CD4-positive, alpha-beta T cell treated with Interleukin-17A for 4 hours (primary cell): Measurements from ENCODE around the gene CDA.
"Not testable (repeated sequence)": the region's sequence is repeated elsewhere in the genome, so short reads cannot be mapped to it uniquely, and the experiment has no call there.

Experiments
- DNase-seq: peaks from one replicate; pipeline ENCODE4 v3.0.0-alpha.2; 2020; ENCODE audit warnings: mixed read lengths

The CDA gene

DNA sequence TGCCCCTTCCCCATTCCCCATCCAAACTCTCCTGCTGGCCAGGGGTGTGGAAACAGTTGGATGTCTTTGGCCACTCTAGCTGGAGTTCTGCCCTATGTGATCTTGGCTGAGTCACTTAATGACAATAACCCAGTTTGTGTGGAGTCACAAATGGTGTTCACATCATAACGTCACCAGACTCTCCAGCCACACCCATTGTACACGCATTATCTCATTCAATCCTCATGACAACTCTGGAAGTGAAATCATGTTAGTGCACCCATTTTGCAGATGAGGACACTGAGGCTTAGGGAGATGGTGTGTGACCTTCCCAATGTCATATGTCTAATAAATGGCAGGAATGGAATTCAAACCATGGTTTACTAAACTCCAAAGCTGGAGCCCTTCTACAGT lies 1.2 kb upstream of the CDA start:
- DNase-seq: no peak

DNA sequence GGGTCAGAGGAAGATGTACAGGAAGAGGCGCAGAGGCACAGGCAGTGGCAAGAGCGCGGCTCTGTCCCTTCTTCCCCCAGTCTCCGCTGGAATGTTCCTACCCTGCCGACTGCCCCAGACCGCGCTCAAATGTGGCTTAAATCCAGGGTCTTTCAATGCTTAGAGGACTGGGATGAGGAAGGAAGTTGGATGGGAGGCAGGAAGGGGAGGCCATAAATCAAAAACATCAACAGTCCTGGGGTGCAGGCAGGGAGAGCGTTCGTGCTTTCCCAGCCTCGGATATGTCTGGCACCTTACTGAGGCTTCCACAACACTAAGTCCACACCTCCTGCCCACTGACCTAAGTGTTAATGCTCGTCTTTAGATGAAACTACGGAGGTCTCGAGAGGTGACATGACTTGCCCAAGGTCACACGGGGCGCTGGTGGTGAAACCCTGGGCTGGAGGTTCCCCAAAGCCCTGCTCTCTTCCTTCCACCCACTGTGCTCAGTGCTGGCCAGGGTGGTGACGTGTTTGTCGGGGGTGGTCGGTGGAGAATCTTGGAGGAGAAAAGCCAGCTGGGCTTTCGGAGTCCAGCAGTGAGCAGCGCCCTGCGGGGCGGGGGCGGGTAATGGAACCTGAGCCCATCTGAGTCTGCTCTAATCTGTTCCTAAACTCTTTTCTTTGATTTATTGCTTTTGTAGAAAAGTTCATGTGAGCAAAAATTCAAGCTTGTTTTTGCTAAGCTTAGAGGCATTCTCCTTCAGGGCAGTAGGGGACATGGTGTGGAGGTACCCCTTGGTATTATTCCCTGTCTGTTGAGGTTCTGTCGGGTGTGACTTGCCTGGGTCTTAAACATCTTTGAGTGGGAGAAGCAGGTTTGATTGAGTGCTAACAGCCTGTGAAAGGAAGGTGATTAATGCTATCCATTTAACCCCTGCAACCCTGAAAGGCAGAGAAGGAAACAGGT lies 708 bp downstream of the CDA start:
- no peak for DNase-seq

DNA sequence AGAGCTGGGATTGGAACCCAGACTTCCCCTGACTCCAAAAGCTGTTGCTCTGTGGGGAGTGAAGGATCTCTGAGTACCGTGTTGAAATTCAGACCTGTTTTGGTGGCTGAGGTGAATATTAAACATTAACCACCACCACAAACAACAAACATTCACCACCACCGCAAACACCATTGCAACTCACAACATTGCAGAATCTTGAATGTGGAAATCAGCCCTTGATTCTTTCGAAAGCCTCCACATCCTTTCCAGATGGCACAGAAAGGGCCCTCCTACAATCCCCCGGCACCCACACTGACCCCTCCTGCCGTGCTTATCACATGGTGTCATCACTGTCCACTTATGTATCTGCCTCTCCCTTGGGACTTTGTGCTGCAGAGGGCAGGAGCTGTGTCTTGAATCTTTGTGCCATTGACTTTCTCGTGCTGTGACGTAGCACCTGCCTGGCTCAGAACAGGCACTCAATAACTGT lies 1.4 kb downstream of the CDA start:
- DNase-seq: no peak

DNA sequence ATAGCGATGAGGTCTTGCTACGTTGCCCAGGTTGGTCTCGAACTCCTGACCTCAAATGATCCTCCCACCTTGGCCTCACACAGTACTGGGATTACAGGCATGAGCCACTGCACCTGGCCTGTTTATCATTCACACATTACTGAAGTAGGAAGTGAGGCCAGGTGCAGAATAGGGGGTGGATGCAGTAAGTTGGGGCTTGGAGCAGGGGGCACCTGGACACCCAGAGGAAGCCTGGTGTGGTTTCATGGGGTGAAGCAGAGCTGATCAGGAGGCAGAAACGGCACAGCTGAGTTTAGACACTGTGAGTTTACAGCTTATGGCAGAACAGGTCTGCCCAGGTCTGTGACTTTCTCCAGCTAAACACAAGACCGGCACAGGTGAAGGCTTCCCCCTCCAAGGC lies 4.9 kb downstream of the CDA start:
- no peak for DNase-seq

- DNase-seq: no peak
Observed at GRCh38 chr1:20594746-20595145, 5.8 kb downstream of the CDA start.

- no peak for DNase-seq
Observed at GRCh38 chr1:20596106-20596505, 7.2 kb downstream of the CDA start.

DNA sequence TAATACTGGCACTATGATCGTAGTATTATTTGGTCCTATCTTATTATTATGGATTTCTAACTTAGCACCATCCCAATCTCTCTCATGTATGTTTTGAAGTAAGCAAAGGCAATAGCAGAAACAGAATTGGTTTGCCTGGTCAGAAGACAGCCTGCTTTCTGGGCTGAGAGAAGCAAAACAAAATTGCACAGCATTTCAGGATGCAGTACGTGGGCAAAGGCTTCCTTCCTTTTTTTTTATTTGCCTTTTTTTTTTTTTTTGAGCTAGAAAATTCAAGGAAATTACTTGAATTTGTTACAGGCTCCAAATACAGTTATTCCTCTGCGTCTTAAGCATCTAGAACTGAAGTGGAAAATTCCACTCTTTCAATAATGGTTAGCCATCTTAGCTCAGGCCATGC lies 8.8 kb downstream of the CDA start:
- DNase-seq: no peak

GRCh38 chr1:20600156-20600555 lies 11.3 kb downstream of the CDA start:
- DNase-seq: no peak

GRCh38 chr1:20601129-20601825 lies 12.4 kb downstream of the CDA start:
- DNase-seq: no peak

GRCh38 chr1:20602851-20603450 lies 14.1 kb downstream of the CDA start:
- DNase-seq: no peak

GRCh38 chr1:20603504-20604464 lies 14.9 kb downstream of the CDA start:
- DNase-seq: no peak

- no peak for DNase-seq
Observed at GRCh38 chr1:20604678-20605077, 15.8 kb downstream of the CDA start.

- DNase-seq: not testable (repeated sequence)
Observed at GRCh38 chr1:20606801-20607570, 18.1 kb downstream of the CDA start.

DNA sequence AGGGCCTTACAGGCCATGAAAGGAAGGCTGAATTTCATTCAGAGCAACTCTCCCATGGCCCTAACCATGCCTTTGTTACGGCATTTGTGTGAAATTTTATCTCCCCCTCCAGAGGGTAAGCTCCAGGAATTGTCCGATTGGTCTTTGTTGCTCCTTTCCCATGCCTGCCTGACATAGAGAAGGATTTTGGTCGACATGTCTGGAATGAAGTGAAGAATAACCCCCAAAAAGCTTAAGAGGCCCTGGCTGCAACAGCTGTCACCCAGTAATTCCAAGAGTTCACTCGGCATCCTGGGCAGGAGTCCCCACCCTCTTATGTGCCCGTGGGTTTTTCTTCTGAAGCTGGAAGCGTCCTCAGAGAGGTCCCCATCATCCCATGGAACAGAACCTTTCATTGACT lies 20.6 kb downstream of the CDA start:
- DNase-seq: no peak

- no peak for DNase-seq
Observed at GRCh38 chr1:20610970-20611369, 22.1 kb downstream of the CDA start.

DNA sequence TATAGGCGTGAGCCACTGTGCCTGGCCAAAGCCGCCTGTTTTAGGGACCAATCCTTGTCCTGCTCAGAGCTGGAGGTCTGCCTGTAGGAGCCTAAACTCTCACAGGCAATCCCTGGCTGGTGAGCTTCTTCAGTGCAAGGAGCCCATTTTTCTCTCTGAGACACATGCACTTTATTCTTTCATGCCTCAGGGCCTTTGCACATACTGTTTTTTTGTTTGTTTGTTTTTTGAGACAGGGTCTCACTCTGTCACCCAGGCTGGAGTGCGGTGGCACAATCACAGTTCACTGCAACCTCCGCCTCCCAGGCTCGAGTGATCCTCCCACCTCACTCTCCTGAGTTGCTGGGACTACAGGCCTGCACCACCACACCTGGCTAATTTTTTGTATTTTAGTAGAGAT lies 22.8 kb downstream of the CDA start:
- no peak for DNase-seq

GRCh38 chr1:20612221-20612746 lies 23.4 kb downstream of the CDA start:
- DNase-seq: no peak

- DNase-seq: no peak
Observed at GRCh38 chr1:20614131-20614579, 25.3 kb downstream of the CDA start.

DNA sequence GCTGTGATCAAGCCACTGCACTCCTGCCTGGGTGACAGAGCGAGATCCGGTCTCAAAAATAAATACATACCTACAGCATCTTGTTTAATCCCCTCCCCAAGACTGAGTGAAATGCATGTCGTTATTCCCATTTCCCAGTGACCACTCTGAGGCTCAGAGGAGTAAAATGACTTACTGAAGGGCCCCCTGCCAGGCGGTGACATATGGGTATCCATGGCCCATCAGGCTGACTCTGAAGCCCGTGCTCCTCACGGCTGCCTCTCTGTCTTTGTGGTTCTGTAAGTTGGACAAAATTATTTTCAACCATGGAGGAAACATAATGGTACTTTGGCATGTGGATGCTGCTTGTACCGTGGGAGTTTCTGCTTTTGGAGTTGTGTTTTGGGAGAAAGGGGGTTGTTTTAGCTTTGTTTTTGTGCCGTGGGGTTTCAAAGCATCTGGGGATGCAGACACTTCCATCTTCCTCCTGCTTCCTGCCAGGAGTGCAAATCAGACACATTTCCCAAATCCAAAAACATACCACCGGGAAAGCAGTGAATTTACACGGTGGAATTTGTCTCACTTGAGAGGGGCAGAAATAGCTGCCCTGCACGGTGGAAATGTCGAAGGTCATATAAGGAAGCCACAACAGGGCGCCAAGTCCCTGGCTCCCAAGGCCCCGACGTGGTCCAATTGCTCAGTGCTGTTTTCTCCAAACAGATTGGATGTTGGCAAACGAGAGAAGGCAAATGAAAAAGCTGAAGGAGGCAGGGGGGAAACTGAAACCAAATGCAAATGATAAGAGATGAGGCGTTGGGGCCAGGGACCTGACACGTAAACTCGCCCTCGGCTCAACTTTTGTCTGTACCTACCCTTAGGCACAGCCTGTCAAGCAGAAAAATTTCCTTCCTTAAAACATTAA lies 27.3 kb downstream of the CDA start:
- no peak for DNase-seq

GRCh38 chr1:20616847-20617487 lies 28.1 kb downstream of the CDA start:
- DNase-seq: no peak
